ENCODE data around the gene NR6A1.

The NR6A1 gene

GRCh38 chr9:124795881-124796431 is 24.8 kb upstream of the NR6A1 start:
- no peak for DNase-seq

DNA sequence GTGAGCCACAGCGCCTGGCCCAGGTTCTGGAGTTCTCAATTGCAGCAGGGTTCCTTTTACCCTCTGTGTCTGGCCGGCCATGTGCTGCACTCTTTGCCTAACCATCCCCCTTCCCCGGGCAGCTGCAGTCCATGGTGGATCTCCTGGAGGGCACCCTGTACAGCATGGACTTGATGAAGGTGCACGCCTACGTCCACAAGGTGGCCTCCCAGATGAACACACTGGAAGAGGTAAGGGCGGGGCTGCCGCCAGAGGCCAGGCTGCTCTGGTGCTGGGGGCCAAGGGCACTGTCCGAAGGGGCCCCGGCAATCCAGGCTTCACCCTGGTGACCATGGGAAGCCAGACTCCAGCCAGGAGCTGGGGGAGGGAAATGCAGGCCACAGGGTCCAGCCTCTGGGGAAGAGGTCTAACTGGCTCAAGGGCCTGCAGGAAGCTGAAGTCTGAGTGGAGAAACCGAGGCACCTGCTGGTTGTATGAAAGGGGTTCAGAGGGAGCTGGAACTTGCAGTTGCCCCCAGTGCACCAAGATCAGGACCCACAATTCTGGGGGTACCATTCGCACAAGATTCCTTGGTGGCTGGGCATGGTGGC is 23.9 kb upstream of the NR6A1 start:
- peak; percentile 37 for DNase-seq

GRCh38 chr9:124793015-124793541 is 22.0 kb upstream of the NR6A1 start:
- no peak for DNase-seq

DNA sequence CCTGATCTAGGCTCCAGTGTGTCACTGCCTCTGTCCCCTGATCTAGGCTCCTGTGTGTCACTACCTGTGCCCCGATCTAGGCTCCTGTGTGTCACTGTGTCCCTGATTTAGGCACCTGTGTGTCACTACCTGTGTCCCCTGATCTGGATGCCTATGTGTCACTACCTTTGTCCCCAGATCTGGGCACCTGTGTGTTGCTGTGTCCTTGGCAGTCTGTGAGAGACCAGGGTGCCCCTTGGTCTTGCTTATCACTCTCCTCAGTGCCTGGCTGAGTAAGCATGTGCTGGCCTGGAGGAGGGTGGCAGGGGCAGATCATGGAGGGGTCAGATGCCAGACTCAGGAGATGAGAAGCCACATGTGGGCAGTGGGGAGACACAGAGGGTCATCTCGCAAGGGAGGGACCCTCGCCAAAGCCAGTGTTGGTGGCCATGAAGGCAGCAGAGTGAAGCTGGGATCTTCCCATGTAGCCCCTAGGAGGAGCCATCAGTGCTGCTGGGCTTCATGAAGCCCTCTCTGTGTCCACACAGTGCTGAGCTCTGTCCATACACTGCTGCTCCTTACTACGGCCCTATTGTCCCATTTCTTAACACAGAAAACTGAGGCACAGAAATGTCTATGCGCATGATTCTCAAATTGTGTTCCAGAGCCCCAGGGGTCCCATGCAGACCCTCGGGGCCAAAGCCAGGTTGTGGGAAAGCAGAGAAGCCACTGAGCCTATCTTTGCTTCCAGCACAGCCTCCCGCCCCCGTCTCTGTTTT is 21.3 kb upstream of the NR6A1 start:
- no peak for DNase-seq

- no peak for DNase-seq
Measured at GRCh38 chr9:124790801-124791505, 19.8 kb upstream of the NR6A1 start.

DNA sequence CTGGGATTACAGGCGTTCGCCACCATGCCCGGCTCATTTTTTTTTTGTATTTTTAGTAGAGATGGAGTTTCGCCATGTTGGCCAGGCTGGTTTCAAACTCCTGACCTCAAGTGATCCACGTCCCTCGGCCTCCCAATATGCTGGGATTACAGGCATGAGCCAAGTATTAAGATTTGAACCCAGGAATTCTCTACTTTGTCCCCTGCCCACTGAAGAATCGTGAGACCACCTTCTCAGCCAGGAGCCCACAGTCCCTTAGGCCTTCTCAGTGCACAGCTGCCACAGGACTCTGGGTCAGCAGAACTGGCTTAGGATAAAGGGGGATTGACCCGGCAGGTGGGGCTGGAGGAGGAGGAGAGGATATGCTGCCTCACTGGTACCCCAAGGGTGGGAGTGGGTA is 19.2 kb upstream of the NR6A1 start:
- DNase-seq, result no peak

DNA sequence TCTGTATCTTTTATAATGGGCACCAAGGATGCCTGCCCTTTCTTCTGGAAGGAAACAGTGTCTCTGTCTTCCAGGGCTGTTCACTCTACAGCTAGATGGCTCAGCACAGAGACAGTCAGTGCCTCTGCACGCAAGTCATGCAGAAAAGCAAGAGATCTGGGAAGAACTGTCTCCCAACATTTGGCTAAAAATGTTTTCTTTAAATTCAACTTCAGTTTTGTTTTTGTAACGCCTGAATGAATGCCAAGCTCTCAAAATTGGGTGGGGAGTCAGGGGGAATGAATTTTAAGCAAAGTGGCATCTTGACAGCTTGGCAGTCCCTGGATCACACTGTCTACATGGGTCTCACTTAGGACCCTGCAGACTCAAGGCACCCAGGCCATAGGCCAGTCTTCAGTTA is 18.4 kb upstream of the NR6A1 start:
- no peak for DNase-seq

DNA sequence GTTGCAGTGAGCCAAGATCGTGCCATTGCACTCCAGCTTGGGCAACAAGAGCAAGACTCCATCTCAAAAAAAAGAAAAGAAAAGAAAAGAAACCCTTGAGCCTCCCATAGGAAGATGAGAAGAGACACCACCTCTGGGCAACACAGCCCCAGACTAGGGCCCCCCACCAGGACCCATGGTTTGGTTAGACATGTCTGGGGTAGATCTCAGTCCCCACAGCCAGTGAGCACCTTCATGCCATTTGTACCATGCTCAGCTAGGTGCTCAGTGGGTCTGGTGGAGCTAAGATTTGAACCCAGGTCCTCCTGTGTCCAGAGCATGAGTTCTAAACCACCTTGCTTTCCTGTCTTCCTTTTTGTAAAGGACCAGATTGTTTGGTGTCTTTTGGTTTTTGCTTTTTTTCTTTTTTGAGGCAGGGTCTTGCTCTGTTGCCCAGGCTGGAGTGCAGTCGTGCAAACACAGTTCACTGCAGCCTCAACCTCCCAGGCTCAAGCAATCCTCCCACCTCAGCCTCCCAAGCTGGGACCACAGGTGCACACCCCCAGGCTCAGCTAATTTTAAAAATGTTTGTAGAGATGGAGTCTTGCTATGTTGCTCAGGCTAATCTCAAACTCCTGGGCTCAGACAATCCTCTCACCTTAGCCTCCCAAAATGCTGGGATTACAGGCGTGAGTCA is 17.6 kb upstream of the NR6A1 start:
- no peak for DNase-seq

- DNase-seq, result no peak
Measured at GRCh38 chr9:124786881-124787573, 15.9 kb upstream of the NR6A1 start.

GRCh38 chr9:124784509-124784908 is 13.4 kb upstream of the NR6A1 start:
- DNase-seq, result no peak

- DNase-seq, result no peak
Measured at GRCh38 chr9:124783830-124784229, 12.7 kb upstream of the NR6A1 start.

- no peak for DNase-seq
Measured at GRCh38 chr9:124782661-124783574, 11.8 kb upstream of the NR6A1 start.

DNA sequence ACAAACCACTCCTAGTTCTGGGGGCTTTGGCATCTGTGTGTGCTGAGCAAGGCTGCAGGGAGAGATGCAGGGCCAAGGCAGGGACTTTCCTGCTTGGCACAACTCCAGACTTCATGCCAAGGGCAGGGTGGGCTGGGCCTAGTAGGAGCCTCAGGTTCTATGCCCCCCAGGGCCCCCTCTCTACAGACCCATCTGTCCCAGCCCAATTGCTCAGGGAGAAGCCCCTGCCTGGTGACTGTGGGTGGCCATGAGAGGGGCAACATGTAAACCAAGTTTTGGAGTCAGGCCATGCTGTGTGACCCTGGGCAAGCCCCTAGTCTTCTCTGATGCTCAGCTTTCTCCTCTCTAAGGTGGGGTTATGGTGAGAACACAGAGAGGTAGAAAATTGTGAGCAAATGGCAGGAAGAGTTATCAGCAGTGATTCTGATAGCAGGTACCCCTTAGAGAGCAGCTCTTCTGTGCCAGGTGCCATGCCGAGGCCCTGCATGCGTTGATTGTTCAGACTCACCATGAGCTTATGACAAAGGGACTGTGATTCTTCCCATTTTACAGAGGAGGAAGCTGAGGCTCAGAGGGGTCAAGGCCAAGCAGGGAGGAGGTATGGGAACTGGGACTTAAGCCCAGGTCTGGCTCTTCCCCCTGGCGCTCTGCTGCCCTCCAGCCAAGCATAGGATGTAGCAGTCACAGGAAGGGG is 11.0 kb upstream of the NR6A1 start:
- no peak for DNase-seq

DNA sequence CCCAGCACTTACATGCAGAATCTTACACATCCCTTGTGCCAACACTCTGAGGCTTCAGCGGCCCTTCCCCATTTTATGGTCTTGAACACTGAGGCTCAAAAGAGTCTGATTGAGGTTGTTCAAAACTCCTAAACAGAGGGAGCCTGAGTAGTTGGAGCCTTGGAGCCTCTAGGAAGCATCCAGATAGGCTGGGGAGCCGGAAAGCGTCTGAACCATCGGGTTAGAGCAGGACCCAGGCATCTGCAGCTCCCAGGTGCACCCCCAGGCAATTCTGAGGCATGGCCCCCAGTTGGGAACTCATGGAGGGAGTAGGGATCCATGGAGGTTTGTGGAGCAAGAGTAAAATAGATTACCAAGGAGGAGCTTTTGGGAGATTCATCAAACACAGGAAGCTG is 9.6 kb upstream of the NR6A1 start:
- no peak for DNase-seq

- DNase-seq, result no peak
Measured at GRCh38 chr9:124780060-124780756, 9.1 kb upstream of the NR6A1 start.

DNA sequence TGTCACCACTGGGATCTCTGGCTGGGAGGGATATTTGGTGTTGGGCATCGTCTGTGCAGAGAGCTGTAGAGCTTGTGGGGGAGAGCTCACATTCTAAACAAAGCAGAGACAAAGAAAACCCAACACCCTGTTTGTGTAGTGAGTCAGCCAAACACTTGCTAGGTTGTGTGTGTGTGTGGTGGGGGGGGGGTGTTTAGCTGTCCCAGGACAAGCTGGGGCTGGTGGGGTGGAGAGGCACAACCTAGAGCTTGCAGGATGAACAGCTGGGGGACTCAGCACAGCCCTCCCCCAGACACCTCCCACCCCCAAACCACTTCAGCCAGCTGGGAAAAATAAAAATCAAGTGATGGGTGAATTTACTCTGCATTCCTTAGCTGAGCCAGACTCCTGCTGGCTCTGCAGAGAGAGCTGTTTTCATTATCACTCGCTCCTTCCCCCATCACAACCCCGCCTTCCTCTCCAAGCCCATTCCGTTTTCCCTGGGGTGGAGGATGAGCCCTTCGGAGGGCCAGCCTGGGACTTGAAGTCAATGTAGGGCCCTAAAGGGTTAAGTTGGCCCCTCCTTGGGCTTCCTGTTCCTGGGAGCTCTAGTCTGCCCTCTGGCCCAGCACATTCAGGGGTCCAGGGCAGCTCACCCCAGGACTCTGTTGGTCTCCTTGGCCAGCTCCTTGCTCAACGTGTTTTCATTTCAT is 8.4 kb upstream of the NR6A1 start:
- peak; percentile 16 for DNase-seq

- DNase-seq, result no peak
Measured at GRCh38 chr9:124778575-124779367, 7.7 kb upstream of the NR6A1 start.

DNA sequence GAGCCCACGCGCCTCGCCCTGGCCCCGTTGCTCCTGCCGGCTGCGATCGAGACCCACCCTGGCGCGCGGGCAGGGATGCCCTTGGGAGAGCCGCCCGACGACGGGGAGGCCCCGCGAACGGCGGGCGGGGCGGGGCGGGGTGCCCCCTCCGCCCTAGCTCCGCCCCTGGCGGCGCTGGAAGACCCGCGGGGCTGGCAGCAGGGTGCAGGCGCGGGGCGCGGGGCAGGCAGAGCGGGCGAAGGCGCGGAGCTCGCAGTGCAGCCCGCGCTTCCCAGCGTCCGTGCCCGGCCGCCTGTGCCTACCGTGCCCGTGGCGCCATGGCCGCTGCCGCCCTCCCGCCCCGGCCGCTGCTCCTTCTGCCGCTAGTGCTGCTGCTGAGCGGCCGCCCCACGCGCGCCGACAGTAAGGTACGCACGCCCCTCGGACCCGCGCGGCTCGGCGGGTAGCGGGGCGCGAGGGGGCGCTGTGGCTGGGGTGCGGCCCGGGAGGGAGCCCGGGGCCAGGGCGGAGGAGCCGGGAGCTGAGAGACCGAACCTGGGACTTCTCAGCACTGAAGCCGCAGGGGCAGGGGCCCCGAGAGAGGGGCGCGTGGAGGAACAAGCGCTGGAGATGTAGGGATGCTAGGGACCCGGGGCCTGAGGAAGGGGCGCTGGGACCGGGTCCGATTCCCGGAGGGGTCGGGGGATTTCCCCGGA is 6.0 kb upstream of the NR6A1 start, which contains the start of gene OLFML2A:
Gene OLFML2A (plus strand): TSS at position 180 of the 695 bp plus-strand sequence. CDS start 138 bp downstream, at position 318.
- DNase-seq, result no peak

Measured in DMS153 (cell line).